ENCODE data around the gene FRMPD1. TPM values are rescaled to one million over a fixed set of nuclear protein-coding genes. Genes with fewer than 3 reads are reported as not detected.

The FRMPD1 gene
- total RNA-seq, 1 experiment from 2014 or later: not detected

DNA sequence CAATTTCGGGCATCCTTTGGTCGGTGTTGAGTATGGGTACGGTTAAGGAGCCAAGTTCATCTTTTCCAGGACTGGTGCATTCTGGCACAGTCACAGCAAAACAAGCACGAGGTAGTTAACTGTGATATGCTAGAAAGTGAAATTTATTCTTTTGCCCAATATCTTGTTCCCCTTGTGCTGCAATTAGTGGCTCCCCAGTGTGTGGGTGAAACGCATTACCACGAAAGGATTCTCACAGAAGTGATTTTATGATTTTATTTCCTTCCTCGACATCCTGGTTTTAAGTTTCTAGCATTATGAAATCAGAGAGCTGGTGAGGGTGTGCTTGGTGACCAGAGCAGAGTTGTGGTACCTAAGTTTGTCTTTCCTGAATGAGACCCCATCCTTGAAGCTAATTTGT is 1.5 kb downstream of the FRMPD1 start:
- TF ChIP-seq, protein P1, sequence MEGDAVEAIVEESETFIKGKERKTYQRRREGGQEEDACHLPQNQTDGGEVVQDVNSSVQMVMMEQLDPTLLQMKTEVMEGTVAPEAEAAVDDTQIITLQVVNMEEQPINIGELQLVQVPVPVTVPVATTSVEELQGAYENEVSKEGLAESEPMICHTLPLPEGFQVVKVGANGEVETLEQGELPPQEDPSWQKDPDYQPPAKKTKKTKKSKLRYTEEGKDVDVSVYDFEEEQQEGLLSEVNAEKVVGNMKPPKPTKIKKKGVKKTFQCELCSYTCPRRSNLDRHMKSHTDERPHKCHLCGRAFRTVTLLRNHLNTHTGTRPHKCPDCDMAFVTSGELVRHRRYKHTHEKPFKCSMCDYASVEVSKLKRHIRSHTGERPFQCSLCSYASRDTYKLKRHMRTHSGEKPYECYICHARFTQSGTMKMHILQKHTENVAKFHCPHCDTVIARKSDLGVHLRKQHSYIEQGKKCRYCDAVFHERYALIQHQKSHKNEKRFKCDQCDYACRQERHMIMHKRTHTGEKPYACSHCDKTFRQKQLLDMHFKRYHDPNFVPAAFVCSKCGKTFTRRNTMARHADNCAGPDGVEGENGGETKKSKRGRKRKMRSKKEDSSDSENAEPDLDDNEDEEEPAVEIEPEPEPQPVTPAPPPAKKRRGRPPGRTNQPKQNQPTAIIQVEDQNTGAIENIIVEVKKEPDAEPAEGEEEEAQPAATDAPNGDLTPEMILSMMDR (conservative IDR thresholded peaks at IDR 0.05): no peak
- TF ChIP-seq EZH2 (IDR thresholded peaks at IDR 0.05; ENCODE audit: low read depth): no peak
- Histone ChIP-seq H3K27me3 (ENCODE audit: insufficient read depth, low read depth) (peaks cover 79% of the 10 kb centered on the region), H3K4me3 (no peak overlapping the region), H3K9me3 (ENCODE audit: insufficient read depth, low read depth) (no peaks in the 10 kb centered on the region), H3K4me1 (replicated peaks; ENCODE audit: insufficient read depth) (no peaks in the 10 kb centered on the region), H2AFZ (no peak overlapping the region), H3K4me2 (no peak overlapping the region), H3K27ac (no peak overlapping the region), H3K9me2 (ENCODE audit: insufficient read depth) (no peaks in the 10 kb centered on the region), H4K20me1 (ENCODE audit: insufficient read depth) (no peaks in the 10 kb centered on the region), H3K36me3 (ENCODE audit: low read depth) (no peaks in the 10 kb centered on the region), H3F3A (ENCODE audit: insufficient read depth, low read depth) (no peaks in the 10 kb centered on the region), H3K79me2 (ENCODE audit: low read depth) (no peaks in the 10 kb centered on the region)
- BruUV-seq (replicated peaks): no TSS peak
- intact Hi-C loops (cut with micrococcal nuclease; ENCODE audit: unreplicated experiment): no loop called here
- POLR2A ChIA-PET (ENCODE audit: unreplicated experiment): no interaction called here
- CTCF ChIA-PET: no interaction called here
- no peak for DNase-seq

DNA sequence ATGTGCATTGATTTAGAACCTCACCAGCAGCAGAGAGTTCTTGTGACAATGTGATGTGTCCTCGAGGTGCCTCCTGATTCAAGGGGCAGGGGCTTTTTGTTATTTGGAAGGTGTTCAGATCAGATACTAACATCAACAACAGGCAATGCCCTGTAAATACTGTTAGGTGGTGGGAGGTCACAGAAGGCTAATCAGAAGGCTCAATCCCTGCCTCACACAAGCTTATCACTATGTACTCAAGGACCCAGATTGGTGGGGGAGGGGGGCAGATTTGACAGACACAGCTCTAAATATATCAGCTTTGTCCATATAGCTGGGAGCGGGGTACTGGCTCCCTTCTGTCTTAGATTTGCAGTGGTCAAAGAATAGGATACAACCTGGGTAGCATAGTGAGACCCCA is 2.6 kb downstream of the FRMPD1 start:
- H3K9me3 ChIP-seq (ENCODE audit: insufficient read depth, low read depth): no peaks in the 10 kb centered on the region
- no peaks in the 10 kb centered on the region for H3K79me2 ChIP-seq (ENCODE audit: low read depth)
- ChIA-PET CTCF (no interaction called here), POLR2A (ENCODE audit: unreplicated experiment) (interaction anchor here (0.6 kb wide), 1 partner anchor 53 kb away, joined by 7 read pairs; no protein-coding TSS in a partner anchor)
- no peak for DNase-seq
- intact Hi-C loops (cut with micrococcal nuclease; ENCODE audit: unreplicated experiment): no loop called here
- no peak overlapping the region for H2AFZ ChIP-seq
- no peaks in the 10 kb centered on the region for H4K20me1 ChIP-seq (ENCODE audit: insufficient read depth)
- no peaks in the 10 kb centered on the region for H3F3A ChIP-seq (ENCODE audit: insufficient read depth, low read depth)
- no peak overlapping the region for H3K4me3 ChIP-seq
- no peaks in the 10 kb centered on the region for H3K9me2 ChIP-seq (ENCODE audit: insufficient read depth)
- peaks cover 83% of the 10 kb centered on the region for H3K27me3 ChIP-seq (ENCODE audit: insufficient read depth, low read depth)
- H3K4me1 ChIP-seq (replicated peaks; ENCODE audit: insufficient read depth): no peaks in the 10 kb centered on the region
- H3K27ac ChIP-seq: no peak overlapping the region
- TF ChIP-seq, protein P1 (conservative IDR thresholded peaks at IDR 0.05): no peak
- no peak for TF ChIP-seq EZH2 (IDR thresholded peaks at IDR 0.05; ENCODE audit: low read depth)
- BruUV-seq (replicated peaks): no TSS peak
- no peaks in the 10 kb centered on the region for H3K36me3 ChIP-seq (ENCODE audit: low read depth)
- H3K4me2 ChIP-seq: no peak overlapping the region

DNA sequence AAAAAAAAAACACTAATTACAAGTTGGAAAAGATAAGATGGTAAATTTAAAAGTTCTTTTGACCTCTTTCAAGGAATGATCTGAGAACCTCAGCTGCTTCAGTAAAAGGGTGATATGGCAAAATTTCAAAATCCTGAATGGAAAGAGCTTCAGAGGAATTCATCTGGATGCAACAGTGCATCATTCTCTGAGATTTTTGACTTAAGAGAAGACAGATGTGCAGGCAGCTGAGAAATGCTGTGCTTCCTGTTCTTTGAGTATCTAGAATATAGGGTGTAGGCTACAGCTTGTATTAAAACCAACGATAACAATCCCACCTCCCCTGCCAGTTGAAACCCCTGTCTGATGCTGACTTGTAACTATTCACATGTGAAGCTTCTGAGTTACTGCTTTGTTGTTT is 6.2 kb downstream of the FRMPD1 start:
- no peaks in the 10 kb centered on the region for H3F3A ChIP-seq (ENCODE audit: insufficient read depth, low read depth)
- no peaks in the 10 kb centered on the region for H3K9me2 ChIP-seq (ENCODE audit: insufficient read depth)
- no peaks in the 10 kb centered on the region for H3K9me3 ChIP-seq (ENCODE audit: insufficient read depth, low read depth)
- no peaks in the 10 kb centered on the region for H4K20me1 ChIP-seq (ENCODE audit: insufficient read depth)
- H3K27ac ChIP-seq: no peak overlapping the region
- no peak overlapping the region for H2AFZ ChIP-seq
- BruUV-seq (replicated peaks): no TSS peak
- peaks cover 85% of the 10 kb centered on the region for H3K27me3 ChIP-seq (ENCODE audit: insufficient read depth, low read depth)
- no peaks in the 10 kb centered on the region for H3K36me3 ChIP-seq (ENCODE audit: low read depth)
- H3K79me2 ChIP-seq (ENCODE audit: low read depth): no peaks in the 10 kb centered on the region
- no peak overlapping the region for H3K4me2 ChIP-seq
- H3K4me1 ChIP-seq (replicated peaks; ENCODE audit: insufficient read depth): no peaks in the 10 kb centered on the region
- POLR2A ChIA-PET (ENCODE audit: unreplicated experiment): no interaction called here
- H3K4me3 ChIP-seq: no peak overlapping the region
- CTCF ChIA-PET: no interaction called here
- DNase-seq: no peak
- TF ChIP-seq EZH2 (IDR thresholded peaks at IDR 0.05; ENCODE audit: low read depth): no peak
- TF ChIP-seq, protein P1 (conservative IDR thresholded peaks at IDR 0.05): no peak
- intact Hi-C loops (cut with micrococcal nuclease; ENCODE audit: unreplicated experiment): no loop called here
